Astrocyte of the cerebellum (primary cell): ENCODE results near the gene KRT13.

Experiments
- DNase-seq: peaks from one replicate; pipeline ENCODE4 v3.0.0-alpha.2; 2011; ENCODE audit warnings: low read depth
- H3K4me3 ChIP-seq: 2 replicates; pipeline ENCODE4 v1.5.1; 2011; ENCODE audit warnings: mild to moderate bottlenecking, low read depth, low read length, moderate library complexity
- in situ Hi-C: cut with HindIII; loops from 2 replicates; pipeline ENCODE4 v1.10.0; 2017; ENCODE audit warnings: low sequenced_read_pairs
- TF ChIP-seq, protein P1 (sequence below): IDR thresholded peaks from 2 replicates; pipeline ENCODE4 v1.5.1; 2012; ENCODE audit warnings: low read length, low read depth, moderate library complexity, mild to moderate bottlenecking; ENCODE audit errors: missing control alignments

The KRT13 gene

DNA sequence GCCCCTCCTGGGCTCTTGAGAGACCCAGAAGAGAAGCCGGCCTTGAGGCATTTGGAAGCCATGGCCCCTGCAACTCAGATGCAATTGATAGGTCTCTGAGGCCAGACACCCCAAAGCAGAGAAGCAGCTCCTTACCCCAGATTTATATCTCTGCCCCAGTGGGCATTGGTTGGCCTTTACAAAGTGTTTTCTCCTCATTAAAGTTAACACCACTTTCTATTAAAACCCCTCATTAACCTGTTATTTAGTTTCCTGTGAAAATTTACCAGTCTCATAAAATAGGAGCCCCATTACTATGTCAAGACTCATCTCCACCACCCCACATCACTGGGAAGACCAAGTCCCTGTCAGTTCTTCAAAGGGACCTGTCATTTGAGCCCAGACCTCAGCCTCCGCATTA, 24.4 kb downstream of the KRT13 start, which contains the start of gene KRT35:
Gene KRT35, minus strand, starts transcription at position 116 of the 400 bp plus-strand sequence. Its CDS starts 54 bp downstream, at position 62.
- H3K4me3 ChIP-seq = no peak within 1 kb of the TSS
- in situ Hi-C loops = no loop called here
- no peak for DNase-seq
- TF ChIP-seq, protein P1, sequence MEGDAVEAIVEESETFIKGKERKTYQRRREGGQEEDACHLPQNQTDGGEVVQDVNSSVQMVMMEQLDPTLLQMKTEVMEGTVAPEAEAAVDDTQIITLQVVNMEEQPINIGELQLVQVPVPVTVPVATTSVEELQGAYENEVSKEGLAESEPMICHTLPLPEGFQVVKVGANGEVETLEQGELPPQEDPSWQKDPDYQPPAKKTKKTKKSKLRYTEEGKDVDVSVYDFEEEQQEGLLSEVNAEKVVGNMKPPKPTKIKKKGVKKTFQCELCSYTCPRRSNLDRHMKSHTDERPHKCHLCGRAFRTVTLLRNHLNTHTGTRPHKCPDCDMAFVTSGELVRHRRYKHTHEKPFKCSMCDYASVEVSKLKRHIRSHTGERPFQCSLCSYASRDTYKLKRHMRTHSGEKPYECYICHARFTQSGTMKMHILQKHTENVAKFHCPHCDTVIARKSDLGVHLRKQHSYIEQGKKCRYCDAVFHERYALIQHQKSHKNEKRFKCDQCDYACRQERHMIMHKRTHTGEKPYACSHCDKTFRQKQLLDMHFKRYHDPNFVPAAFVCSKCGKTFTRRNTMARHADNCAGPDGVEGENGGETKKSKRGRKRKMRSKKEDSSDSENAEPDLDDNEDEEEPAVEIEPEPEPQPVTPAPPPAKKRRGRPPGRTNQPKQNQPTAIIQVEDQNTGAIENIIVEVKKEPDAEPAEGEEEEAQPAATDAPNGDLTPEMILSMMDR = no peak

DNA sequence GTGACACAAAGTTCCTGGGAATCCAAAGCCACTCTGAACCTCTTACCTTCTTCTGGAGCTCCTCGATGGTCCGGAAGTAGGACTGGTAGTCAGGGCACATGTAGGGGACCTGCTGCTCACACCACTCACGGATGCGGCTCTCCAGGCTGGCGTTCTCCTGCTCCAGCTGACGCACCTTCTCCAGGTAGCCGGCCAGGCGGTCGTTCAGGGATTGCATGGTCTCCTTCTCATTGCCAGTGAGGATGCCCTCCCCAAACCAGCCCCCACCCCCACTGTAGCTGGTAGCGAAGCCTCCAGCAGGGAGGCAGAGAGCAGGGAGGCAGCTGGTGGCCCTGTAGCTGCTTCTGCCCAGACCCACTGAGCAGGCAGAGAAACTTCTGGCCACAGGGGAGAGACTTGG, 24.8 kb downstream of the KRT13 start:
- TF ChIP-seq, protein P1 = no peak
- H3K4me3 ChIP-seq = no peak overlapping the region
- no peak for DNase-seq
- in situ Hi-C loops = no loop called here

DNA sequence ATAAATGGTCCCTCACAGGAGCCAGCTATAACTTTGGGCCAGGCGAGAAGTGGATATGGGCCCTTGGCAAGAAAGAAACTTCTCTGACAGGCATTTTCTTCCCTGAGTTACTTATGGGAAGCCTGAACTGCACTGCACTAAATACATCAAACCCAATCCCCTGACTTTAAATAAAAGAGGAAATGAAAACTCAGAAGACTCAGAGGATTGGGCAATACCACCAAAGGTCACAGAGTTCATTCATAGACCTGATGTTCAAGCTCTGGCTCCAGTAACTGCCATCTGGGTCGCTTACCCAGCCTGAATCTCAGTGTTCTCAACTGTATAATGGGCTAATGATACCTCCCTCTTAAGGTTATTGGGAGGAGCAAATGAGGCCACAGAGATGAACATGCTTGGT, 25.3 kb downstream of the KRT13 start:
- TF ChIP-seq, protein P1 = no peak
- DNase-seq = no peak
- in situ Hi-C loops = no loop called here
- H3K4me3 ChIP-seq = no peak overlapping the region

DNA sequence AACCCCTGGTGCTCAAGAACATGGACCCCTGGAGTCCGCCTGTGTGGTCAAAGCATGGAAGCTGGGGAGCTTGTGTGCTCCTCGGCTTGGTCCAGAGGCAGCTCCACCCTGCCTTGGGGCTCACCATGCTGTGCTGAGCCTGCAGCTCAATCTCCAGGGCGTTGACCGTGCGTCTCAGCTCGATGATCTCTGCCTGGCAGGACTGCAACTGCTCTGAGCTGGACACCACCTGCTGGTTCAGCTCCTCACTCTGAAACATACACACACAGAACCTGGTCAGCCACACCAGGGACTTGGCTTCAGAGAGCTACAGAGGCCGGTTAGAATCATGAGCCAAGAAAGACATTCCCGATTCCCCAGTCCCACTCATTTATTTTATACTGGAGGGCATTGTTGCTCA, 27.2 kb downstream of the KRT13 start:
- no peak for DNase-seq
- TF ChIP-seq, protein P1 = no peak
- in situ Hi-C loops = no loop called here
- no peak overlapping the region for H3K4me3 ChIP-seq

DNA sequence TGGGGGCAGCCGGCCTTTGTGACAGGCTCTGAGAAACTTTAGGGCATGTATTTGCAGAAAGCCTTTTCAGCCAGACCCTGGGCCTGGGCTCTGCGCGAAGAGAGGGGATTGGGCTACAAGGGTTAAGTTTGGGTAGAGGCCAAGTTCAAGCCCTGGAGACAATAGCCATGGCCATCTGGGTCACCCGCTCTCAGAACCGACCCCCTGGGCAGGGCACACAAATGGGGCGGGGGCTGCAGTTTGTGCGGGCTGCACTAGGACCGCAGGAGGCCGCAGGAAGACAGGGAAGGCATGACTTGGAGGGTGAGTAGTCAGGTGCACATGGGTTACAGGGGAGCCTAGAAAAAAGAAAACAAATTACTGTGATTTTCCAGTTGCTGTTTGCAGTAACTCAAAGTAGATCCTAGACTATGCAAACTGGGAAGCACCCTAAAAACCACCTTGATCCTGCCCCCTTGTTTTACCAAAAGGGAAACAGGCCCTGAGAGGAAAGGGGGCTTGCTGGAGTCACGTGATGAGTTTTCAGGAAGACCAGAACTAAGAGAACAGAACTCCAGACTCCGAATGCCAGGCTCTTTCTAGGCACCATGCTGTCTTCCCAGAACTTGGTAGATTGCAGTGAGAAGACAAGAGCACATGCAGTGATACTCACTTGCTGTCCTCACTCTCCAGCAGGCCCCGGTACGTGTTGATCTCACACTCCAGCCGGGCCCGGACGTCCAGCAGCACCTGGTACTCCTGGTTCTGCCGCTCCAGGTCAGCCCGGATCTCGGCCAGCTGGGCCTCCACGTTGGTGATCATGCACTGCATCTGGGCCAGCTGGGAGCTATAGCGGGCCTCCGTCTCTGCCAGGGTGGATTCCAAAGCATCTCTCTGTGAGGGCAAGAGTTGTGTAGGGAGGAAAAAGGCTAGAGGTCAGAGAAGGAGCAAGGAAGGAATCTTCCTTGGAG, 28.3 kb downstream of the KRT13 start:
- no peak for DNase-seq
- TF ChIP-seq, protein P1 = no peak
- in situ Hi-C loops = no loop called here
- no peak overlapping the region for H3K4me3 ChIP-seq

DNA sequence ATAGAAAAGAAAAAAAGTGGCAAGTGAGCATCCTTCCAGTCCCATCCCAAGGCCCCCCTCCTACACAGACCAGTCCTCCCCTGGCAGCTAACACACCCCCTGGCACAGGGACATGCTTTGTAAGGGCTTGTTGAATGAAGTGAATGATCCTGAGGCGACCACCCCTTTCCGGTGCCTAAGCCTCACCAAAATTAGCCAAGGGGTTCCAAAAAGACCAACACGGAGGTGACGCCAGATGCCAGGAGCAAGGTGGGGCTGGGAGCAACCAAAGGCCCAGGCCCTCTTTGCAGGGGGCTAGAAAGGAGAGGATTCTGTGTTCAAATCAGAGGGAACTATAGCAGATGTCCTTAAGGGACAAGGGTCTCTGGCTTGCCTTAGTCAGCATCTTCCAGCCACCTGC, 30.0 kb downstream of the KRT13 start:
- TF ChIP-seq, protein P1 = no peak
- in situ Hi-C loops = no loop called here
- no peak for DNase-seq
- H3K4me3 ChIP-seq = no peak overlapping the region
